Mesenteric fat pad (tissue), 1 donor: ENCODE measurements around the gene NECTIN1. TPM values are rescaled to one million over a fixed set of nuclear protein-coding genes. Genes with fewer than 3 reads are reported as not detected.
A peak's percentile ranks its signal among the peaks of the same experiment; 100 is the strongest.

Source experiments
- DNase-seq: peaks from one replicate; pipeline ENCODE4 v3.0.0-alpha.2; 2020; ENCODE audit warnings: low spot score
- total RNA-seq: library from RNA; stranded (reverse); fragmentation: NEBNext Ultra II Directional; extraction: Animal tissue kit (Norgen Biotek cat#: 25700); gene quantifications from one replicate; pipeline ENCODE4 v1.2.1, GENCODE V29; 2021
- donor health status: DM: yes; HTN: yes; CAD: no.

Gene NECTIN1
- total RNA-seq, 1 donor from 2014 or later, result 11.2 TPM

GRCh38 chr11:119755356-119756071 is 26.5 kb upstream of the NECTIN1 start:
- peak; percentile 59 for DNase-seq

GRCh38 chr11:119754656-119755355 is 25.8 kb upstream of the NECTIN1 start:
- peak; percentile 72 for DNase-seq

GRCh38 chr11:119754199-119754598 is 25.2 kb upstream of the NECTIN1 start:
- DNase-seq, result peak; percentile 33

- peak; percentile 14 for DNase-seq
These were observed 23.9 kb upstream of the NECTIN1 start for GRCh38 chr11:119752946-119753345.

- DNase-seq, result peak; percentile 64
These were observed 23.4 kb upstream of the NECTIN1 start for GRCh38 chr11:119752345-119752871.

GRCh38 chr11:119750056-119750455 is 21.1 kb upstream of the NECTIN1 start:
- no peak for DNase-seq

- no peak for DNase-seq
These were observed 20.1 kb upstream of the NECTIN1 start for GRCh38 chr11:119749006-119749565.

GRCh38 chr11:119747868-119748660 is 19.1 kb upstream of the NECTIN1 start:
- DNase-seq, result no peak

GRCh38 chr11:119745776-119746535 is 17.0 kb upstream of the NECTIN1 start:
- DNase-seq, result peak; percentile 69

GRCh38 chr11:119745112-119745511 is 16.1 kb upstream of the NECTIN1 start:
- peak; percentile 47 for DNase-seq

GRCh38 chr11:119744577-119744976 is 15.6 kb upstream of the NECTIN1 start:
- peak; percentile 57 for DNase-seq

- no peak for DNase-seq
These were observed 14.0 kb upstream of the NECTIN1 start for GRCh38 chr11:119743006-119743405.

- DNase-seq, result no peak
These were observed 13.4 kb upstream of the NECTIN1 start for GRCh38 chr11:119742263-119742861.

- DNase-seq, result no peak
These were observed 12.6 kb upstream of the NECTIN1 start for GRCh38 chr11:119741369-119742262.

- no peak for DNase-seq
These were observed 11.0 kb upstream of the NECTIN1 start for GRCh38 chr11:119739975-119740374.

GRCh38 chr11:119739021-119739703 is 10.2 kb upstream of the NECTIN1 start:
- no peak for DNase-seq

GRCh38 chr11:119738059-119738439 is 9.0 kb upstream of the NECTIN1 start:
- no peak for DNase-seq

GRCh38 chr11:119737366-119738058 is 8.5 kb upstream of the NECTIN1 start:
- no peak for DNase-seq
